ENCODE data around the gene MDGA2.
"Not testable (repeated sequence)": the region's sequence is repeated elsewhere in the genome, so short reads cannot be mapped to it uniquely, and the experiment has no call there.

The MDGA2 gene

DNA sequence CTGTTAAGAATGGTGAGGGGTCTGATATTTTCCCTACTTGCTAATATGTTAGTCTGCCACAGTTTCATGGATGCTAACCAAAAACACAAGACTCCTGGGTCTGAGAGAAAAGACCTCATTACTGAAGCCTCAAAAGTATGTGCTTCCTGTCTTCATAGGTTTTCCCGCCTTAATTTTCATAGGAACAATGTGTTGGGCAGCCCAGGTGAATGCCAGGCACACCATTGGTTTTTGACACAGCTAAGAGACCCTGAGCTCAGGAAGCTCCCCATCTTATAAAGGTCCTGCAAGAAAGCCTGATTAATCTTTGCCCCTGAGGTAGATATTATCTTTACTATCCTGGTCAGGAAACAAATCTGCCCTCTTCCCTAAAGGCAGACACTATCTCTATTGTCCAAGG, 464.1 kb downstream of the MDGA2 start:
- no peak for DNase-seq

DNA sequence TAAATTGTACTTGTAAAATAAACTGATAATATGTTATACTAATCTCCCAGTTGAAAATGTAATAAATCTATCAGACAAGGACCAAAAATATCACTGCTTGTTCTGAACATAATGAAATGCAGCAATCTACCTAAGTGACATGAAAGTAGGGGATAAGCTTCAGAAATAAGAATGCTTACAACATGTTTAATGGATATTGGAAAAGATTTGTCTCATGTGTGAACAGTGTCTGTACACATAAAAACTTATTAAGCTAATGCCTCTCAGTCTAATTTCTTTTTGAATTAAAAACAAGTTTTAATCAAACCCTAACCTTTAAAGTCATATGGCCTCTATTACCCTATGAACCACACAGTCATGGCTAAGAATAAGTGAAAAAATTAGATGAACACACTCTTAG, 465.3 kb downstream of the MDGA2 start:
- DNase-seq: no peak

DNA sequence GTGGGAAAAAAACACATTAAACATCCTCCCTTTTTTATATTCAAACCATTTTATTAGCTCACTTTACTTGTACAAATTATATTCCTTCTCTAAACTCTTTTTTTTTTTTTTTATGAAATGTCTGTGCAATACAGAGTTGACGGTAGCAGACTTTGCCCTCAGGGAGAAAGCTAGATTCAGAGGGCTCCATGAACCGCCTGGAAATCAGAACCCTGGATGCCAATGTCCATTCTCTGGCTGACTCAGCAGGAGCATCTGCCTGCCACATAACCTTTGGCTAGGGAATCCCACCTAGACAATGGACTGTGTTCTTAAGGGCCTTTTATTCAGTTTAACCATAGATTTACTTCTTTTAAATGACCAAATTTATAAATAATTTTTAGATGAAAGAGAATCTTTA, 467.0 kb downstream of the MDGA2 start:
- DNase-seq: no peak

DNA sequence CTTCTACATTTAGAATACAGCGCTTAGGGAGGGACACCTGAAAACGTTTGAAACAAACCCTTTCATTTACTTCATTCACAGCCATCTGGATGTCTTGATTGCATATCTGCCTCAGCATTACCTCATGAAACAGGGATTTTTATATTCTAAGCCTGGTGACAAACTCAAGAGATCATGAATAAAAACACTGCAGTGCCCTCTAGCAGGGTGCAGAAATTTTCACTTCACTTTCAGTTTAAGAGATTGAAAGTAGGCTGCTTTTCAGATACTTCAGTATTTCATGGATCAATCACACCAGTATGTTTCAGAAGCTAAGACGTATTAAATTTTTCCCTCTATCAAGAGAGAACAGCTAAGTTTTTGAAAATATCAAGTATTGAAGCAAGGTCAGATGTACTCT, 467.8 kb downstream of the MDGA2 start:
- no peak for DNase-seq

DNA sequence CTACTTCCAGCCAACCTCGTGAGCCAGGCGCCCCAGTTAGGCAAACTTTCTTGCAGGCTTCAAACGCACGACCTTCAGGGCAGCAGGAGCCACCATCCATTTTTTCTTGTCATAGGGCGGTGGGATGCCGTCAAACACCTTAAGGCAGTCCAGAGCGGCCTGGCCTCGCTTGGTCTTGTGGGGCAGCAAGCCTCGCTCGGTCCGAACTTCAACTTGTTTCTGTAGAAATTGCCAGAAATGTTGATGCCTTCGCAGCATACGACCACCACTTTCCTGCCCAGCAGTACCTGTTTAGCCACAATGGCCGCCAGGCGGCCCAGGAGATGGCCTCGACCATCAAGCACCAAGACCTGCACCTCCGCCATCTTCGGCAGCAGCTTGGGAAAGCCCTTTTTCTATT, 474.7 kb downstream of the MDGA2 start:
- no peak for DNase-seq

DNA sequence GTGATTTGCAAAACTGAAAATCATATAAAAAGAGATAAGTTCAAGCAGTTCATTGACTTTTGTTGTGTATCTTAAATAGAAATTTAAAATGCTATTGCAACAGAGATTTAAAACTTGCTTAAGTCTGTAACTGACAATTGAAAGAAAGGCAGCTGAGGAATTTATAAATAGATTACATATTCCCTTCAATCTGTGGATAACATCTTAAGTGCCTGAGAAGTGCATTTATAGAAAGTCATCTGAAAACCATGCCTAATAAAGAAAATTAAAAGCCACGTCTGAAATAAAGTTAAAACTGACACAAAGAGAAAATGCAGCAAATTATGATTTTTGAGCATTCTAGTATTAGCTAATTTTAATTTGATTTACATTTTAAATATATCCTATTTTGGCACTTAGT, 479.8 kb downstream of the MDGA2 start:
- DNase-seq: no peak

DNA sequence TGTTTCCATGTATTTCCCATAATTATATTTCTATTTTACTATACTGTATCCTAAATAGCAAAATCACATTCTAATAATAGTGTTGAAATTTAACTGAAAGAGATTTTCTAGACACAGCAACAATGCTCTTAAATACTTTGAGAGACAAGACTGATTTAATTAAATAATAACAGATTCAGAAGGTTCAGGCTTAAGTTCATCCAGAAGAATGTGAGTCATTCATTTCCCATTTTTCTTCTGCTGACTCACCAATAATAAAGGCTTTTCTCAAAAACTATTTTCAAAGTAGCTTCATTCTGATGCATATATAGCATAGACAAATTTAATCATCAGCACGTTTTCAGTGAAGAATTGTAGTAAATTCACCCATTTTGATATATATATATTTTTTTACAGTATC, 481.4 kb downstream of the MDGA2 start:
- DNase-seq: no peak

DNA sequence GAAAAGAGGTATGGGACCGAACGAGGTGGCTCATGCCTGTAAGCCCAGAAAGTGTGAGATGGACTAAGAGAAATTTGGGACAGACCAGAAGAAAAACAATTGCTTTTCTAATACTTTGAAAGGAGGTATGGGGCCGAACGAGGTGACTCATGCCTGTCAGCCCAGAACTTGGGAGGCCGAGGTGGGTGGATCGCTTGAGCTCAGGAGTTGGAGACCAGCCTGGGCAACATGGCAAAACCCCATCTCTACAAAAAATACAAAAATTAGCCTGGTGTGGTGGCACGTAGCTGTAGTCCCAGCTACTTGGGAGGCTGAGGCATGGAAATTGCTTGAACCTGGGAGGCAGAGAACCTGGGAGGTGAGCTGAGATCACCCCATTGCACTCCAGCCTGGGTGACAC, 483.2 kb downstream of the MDGA2 start:
- not testable (repeated sequence) for DNase-seq

DNA sequence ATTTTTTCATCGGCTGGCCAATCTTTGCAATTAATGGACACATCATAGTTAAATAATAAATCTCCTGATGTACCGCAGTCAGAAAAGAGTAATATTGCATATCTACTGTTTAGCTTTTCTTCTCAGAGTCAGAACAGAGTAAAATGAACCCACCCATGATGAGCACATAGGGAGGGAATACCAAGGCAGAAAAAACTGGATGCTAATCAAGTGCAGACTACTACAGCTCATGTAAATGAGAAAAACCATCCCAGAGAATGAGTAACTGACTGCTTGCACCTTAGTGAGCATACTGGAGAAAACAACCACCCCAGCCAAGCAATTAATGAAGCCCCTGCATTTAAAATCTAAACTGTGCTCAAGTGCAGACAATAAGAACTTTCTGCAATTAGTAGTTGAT, 483.7 kb downstream of the MDGA2 start:
- DNase-seq: no peak

DNA sequence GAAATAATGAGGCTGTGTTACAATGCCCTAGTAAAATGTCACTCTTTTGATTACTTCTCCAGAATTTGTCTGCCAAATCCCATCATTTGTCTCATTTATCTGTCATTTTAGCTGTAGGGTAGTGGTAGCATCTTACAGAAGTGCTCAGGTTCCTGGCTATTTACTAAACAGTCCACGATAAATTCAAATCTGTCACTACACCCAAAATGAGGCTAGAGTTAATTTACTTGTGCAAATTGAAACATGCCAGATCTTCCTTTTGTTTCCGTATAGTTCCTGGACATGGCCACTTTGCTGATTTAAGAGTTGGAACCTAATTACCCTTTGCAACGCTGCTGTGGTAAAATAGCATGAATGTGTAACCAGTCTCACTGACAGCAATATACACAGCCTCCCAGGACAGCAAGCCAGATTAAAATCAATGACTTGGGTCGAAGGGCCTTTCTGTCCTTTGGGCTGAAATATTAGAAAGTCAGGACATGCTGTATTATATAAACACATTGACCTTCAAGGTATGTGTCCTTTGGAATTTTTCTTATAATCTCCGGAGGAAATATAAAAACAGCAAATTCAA, 485.4 kb downstream of the MDGA2 start:
- DNase-seq: no peak

DNA sequence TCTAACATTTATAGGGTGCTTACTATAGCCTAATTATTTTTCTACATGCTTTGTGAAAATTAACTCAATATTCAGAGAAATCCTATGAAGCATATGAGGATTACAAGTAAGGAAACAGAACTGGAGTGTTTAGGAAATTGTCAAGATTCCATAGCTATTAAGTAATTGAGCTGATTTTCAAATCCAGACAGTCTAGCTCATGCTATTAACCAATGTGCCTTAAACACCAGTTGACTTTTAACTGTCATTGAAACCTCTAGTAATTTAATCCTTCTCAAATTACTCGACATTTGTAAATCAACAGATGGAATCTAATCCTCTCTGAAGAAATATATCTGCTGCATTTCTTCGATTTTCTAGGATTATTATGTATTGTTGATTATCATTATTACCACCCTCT, 488.9 kb downstream of the MDGA2 start:
- no peak for DNase-seq

DNA sequence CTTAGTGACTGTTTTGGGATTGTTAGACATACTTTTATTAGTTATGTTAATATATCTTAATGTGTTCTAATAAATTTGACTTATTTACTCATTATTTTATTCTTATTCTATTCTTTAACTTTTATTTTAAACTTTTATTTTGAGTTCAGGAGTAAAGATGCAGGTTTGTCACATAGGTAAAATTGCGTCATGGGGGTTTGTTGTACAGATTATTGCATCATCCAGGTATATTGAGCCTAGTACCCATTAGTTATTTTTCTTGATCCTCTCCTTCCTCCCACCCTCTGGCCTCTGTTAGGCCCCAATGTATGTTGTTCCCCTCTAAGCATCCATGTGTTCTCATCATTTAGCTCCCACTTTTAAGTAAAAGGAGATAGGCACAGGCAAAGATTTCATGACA, 495.5 kb downstream of the MDGA2 start:
- no peak for DNase-seq

DNA sequence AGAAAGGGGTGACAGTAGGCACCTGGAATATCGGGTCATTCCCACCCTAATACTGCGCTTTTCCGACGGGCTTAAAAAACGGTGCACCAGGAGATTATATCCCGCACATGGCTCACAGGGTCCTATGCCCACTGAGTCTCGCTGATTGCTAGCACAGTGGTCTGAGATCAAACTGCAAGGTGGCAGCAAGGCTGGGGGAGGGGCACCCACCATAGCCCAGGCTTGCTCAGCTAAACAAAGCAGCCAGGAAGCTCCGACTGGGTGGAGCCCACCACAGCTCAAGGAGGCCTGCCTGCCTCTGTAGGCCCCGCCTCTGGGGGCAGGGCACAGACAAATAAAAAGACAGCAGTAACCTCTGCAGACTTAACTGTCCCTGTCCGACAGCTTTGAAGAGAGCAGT, 503.5 kb downstream of the MDGA2 start:
- DNase-seq: not testable (repeated sequence)

DNA sequence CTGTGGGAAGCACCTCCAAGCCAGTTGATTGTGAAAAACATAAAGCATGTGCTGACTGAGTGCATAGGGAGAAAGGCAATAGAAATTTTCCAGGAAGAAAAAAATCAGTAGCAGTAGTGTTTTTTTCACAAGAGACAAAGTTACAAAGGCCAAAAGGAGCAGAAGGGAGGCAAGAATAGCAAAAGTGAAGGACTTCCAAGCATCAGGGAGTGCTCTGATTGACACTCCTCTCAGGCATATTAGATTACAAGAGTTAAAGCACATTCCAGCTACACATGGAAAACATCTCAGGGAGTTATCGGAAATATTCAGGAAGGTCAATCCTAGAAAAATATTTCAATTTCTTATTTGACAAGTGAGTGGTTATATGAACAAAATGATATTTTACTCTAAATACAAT, 508.0 kb downstream of the MDGA2 start:
- DNase-seq: no peak

DNA sequence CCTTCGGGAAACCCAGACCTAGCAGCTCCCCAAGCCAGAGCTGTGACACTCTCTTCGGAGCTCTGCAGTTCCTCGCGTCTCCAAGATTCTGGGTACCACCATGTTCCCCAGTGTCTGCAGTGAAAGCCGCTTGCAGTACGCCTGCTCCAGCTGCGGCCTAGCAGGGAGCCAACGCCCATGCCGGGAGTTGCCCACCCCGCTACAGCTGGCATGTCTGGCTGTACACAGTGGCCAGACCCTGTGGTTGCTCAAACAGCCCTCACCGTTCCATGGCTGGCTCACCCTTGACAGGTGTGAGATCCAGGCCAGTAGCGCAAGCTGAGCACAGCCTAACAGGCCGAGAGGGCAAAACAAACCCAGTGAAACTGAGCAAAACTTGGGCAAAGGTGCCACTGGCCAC, 520.0 kb downstream of the MDGA2 start:
- DNase-seq: no peak

DNA sequence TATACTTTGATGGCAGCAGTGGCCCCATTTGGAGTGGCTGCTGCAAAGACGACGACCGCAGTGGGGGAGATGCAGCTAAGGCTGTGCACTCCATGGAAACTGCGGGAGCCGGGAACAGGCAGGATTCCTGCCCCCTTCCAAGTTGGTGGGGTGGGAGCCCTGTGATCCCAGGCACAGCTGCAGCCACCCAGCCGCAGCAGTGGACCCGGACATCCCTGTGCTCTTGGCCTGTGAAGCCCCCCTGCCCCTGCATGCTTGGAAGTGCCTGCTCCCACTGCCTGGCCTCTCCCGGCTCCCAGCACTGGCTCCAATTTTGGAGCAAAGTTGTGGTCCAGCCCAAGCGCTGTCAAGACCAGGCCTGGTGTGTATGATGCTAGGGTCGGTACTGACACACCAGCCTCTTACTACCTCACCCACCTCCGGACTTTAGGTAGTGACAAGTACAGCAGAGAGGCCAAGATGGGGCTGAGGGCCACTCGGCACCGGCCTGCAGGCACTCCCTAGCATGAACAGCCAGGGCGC, 521.1 kb downstream of the MDGA2 start:
- DNase-seq: no peak

DNA sequence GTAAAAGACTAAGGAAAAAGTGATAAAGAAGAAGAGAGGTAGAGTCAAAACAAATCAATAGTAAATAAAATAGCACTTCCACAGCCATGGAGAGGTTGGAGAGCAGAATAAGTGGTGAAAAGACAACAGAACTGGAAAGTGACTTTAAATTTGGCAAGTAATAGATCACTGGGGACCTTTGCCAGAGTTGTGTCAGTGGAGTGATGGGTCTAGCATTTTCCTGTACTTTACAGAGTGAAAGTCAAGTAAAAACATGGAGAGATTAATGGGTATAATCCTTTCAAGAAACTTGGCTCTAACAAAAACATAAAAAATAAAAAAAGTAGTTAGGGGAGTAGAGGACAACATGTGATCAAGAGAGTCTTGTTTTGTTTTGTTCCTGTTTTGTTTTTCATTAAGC, 521.7 kb downstream of the MDGA2 start:
- DNase-seq: no peak

DNA sequence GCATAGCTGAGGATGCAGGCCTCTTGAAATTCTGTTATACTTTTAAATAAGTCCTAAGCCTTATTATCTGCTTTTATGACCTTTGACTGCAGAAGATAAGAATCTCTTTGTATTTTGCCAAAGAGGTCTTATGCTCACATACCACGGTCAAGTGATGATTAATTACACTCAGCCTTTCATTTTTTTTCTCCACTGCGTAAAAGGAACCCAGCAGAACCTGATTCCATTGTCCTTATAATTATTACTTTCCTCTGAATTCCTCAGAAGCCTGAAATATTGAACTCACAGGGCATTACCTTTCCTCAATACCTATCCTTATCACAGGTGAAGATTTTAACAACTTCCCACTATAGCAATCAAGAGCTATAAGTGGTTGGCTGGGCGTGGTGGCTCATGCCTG, 525.1 kb downstream of the MDGA2 start:
- no peak for DNase-seq

DNA sequence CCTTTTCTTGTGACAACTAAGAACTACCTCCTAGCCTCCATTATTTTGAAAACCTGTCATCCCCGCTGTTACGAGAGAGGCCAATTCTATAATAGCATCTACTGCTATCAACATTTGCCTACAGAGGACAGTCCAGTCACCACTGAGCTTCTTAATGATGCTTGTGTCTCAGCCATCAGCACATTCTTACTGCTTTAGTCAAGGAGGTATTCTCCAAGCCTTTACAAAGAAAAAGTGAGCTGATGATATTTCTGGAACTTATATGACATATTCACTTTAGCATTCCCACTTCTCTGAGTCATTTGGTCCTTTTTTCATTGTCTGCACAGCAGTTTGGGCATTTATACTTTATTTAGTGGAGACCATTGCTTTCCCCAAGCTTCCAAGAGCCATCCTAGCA, 526.1 kb downstream of the MDGA2 start:
- no peak for DNase-seq

DNA sequence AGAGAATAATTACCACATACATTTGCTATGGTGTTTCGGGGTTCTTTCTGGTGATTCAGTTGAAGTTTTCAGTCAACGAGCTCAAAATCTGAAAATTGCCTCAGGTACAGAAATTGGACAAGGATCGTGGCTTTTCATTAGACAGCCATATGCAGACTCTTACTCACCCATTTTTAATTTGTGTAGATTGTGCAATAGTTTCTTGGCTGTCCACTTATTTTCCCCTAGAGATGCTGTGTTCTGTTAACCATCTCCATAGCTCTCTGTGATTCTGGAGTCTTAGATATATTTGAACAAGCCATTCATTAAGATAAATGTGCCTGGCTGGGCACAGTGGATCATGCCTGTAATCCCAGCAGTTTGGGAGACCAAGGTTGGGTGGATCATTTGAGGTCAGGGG, 526.7 kb downstream of the MDGA2 start:
- DNase-seq: no peak

DNA sequence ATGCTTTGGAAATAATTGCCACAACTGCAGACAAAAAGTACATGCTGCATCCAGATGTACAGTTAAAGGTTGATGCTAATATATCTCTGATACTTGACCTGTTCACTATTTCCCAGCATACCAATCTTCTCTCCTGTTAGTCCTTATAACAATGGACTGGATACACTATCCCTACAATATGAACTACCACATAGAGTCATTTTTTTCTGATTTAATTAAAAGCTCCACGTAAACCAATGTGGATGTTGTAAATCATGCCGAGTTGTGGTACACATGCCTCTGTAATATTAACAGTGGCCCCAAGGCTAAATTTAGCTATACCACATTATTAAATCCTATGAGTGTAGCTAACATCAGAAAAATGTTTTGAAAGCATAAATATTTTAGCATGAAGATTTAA, 554.8 kb downstream of the MDGA2 start:
- no peak for DNase-seq

DNA sequence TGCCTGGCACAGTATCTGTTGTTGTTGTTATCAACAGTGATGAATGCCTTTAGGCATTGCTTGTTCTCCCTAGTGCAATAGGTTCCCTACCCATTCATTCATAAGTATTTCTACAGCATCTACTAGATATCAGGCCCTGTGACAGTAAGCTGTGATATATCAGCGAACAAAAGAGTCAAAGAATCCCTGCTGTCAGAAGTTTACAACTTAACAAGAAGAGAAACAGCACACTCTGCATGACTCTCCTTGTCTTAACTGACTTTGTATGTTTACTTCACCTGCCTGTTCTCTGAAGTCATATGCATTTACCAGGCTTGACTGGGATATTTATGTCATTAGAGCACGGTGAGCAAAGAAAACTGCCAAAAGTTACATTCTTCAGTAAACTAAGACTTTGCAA, 571.6 kb downstream of the MDGA2 start:
- DNase-seq: no peak

DNA sequence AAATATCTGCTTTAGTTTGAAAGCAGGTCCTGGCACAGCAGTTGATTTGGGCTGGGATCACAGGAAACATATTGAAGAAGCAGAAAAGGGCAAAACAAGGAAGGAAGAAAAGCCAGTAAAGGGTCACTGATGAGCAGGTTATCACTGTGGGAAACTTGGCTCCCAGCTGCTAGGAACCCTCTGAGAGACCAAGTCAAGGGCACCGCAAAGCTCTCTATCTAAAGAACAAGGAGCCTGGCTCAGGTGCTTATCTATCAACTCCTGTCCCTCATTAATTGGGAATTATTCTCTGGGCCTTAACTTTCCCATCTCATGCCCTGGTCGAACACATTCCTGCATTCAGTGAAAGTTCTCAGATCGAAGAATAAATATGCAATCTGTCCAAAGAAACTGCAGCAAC, 572.9 kb downstream of the MDGA2 start:
- DNase-seq: no peak

DNA sequence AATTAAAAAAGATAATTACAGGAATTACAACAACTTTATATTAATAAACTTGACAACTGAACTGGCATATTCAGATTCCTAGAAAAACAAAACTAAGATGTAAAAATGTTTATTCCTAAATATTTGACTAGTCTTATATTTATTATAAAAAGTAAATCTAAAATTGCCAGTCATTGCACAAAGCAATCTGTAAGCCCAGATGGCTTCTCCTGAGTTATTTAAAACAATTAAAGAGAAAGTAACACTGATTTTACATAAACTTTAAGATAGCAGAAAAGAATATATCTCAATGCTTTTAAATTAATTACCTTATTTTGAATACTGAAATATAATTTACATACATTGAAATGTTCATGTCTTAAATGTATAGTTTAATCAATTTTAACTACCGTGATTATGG, 589.7 kb downstream of the MDGA2 start:
- no peak for DNase-seq

DNA sequence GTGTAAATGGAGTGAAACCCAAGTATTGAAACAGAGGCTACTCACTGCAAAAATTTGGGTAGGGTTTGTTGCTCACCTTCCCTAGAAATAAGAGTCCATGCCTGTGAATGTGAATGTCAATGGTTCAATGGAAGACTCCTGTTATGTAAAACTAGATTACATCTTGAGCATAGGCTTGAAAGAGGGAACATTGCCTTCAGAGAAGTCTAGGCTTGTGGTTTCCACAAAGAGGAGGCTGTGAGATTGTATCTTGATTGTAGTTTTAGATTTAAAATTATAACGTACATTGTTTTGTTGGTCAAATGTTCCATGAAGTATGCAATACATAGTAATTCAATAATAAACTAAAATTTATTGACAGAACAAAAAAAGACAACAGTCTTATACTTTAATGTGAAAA, 610.1 kb downstream of the MDGA2 start:
- DNase-seq: no peak

DNA sequence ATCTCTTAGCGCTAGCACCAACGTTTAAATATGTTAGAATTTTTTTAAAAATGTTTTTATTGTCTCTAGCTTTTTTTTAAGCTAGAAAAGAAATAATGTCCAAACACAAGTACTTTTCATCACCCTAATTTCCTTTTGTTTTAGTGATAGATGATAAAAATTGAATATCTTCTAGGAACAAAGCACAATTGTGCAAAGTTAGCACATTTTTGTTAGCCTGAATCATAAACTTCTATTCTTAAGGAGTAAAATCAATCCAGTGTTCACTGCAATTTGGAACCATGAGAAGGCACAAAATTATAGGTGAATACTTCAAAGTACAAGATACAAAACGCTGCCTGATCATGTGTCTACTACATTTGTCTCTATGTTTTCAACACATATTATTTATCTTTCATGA, 615.4 kb downstream of the MDGA2 start:
- DNase-seq: no peak

All from cerebellar nuclear complex (tissue), 1 donor.